ENCODE data around the gene TMEM243. TPM values are rescaled to one million over a fixed set of nuclear protein-coding genes. Genes with fewer than 3 reads are reported as not detected.

TMEM243 gene
- total and polyA plus RNA-seq, 2 donors from 2014 or later: 37.7 to 50.3 TPM

DNA sequence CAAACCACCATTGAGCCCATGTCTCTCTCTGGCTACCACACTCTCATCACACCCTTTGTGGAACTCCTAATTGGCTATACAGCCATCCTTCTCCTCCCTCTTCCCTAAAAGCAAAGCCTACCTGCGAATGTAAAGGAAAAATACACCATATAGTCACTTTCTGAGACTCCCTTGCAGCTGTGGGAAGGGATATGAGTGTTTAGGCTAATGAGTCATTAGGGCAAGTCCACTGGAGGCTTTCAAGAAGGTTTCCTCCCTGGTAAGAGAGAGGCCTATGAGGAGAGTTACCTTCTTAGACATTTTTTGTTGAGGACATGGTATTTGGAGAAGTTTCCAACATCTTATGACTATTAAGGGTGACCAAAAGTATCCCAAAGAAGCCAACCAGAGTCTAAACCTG is 4.1 kb upstream of the TMEM243 start:
- H3K27ac ChIP-seq (ENCODE audit: low read depth in 2 of 2, low read length in 2 of 2): no peak overlapping the region
- FAIRE-seq (no peak), DNase-seq (no peak)
- no peak overlapping the region for H3K9ac ChIP-seq (ENCODE audit: low read length in 3 of 3)
- TF ChIP-seq, protein P1, sequence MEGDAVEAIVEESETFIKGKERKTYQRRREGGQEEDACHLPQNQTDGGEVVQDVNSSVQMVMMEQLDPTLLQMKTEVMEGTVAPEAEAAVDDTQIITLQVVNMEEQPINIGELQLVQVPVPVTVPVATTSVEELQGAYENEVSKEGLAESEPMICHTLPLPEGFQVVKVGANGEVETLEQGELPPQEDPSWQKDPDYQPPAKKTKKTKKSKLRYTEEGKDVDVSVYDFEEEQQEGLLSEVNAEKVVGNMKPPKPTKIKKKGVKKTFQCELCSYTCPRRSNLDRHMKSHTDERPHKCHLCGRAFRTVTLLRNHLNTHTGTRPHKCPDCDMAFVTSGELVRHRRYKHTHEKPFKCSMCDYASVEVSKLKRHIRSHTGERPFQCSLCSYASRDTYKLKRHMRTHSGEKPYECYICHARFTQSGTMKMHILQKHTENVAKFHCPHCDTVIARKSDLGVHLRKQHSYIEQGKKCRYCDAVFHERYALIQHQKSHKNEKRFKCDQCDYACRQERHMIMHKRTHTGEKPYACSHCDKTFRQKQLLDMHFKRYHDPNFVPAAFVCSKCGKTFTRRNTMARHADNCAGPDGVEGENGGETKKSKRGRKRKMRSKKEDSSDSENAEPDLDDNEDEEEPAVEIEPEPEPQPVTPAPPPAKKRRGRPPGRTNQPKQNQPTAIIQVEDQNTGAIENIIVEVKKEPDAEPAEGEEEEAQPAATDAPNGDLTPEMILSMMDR (IDR thresholded peaks at IDR 0.05; ENCODE audit: borderline replicate concordance, extremely low read depth, insufficient read depth): no peak
- H3K4me1 ChIP-seq (ENCODE audit: control insufficient read depth in 2 of 3, insufficient read depth in 2 of 3, low read depth in 1 of 3, low read length in 3 of 3): peaks cover 0 to 7% (median 6%) of the 10 kb centered on the region in 3 donors
- no peaks in the 10 kb centered on the region for H3K9me3 ChIP-seq (ENCODE audit: control insufficient read depth in 2 of 3, insufficient read depth in 1 of 3, low read length in 3 of 3)
- no peaks in the 10 kb centered on the region for H3K27me3 ChIP-seq (ENCODE audit: control insufficient read depth, insufficient read depth, low read length)
- intact Hi-C loops (cut with DNase I): no loop called here
- no peak overlapping the region for H3K4me3 ChIP-seq (ENCODE audit: low read length in 3 of 3)
- no peaks in the 10 kb centered on the region for H3K36me3 ChIP-seq (ENCODE audit: control insufficient read depth in 2 of 3, insufficient read depth in 3 of 3, low read length in 3 of 3)

DNA sequence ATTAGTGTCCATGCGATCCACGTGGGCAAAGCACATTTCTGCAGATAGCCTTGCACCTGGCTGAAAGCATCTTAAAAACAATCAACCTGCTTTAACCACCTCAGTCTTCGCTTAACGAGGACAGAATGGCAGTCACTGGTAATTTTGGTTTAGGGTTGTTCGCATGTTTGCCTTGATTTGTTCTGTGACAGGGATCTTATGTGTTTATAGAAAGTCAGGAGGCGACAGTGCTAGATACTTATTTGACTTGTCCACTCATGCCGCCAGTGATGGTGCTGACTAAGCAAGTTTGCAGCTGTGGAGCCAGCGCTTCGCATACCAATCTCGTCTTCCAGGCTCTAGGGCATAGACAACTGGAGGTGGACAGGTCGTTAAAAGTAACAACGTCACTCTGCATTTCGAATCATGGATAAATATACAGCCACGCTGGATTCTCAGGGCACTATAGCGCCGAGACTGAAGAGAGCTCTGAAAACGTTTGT is 1.2 kb upstream of the TMEM243 start:
- H3K27me3 ChIP-seq (ENCODE audit: control insufficient read depth, insufficient read depth, low read length): no peaks in the 10 kb centered on the region
- peak overlapping the region in 2 of 3 donors; percentile 5 to 14 for H3K9ac ChIP-seq (ENCODE audit: low read length in 3 of 3)
- DNase-seq (peak in 4 of 5 donors; percentile 64 to 75 (median 68)), FAIRE-seq (no peak)
- intact Hi-C loops (cut with DNase I): no loop called here
- peaks cover 0 to 20% (median 19%) of the 10 kb centered on the region in 3 donors for H3K4me1 ChIP-seq (ENCODE audit: control insufficient read depth in 2 of 3, insufficient read depth in 2 of 3, low read depth in 1 of 3, low read length in 3 of 3)
- H3K9me3 ChIP-seq (ENCODE audit: control insufficient read depth in 2 of 3, insufficient read depth in 1 of 3, low read length in 3 of 3): no peaks in the 10 kb centered on the region
- peak overlapping the region; percentile 46 to 94 (median 85) for H3K4me3 ChIP-seq (ENCODE audit: low read length in 3 of 3)
- TF ChIP-seq, protein P1 (IDR thresholded peaks at IDR 0.05; ENCODE audit: borderline replicate concordance, extremely low read depth, insufficient read depth): no peak
- H3K36me3 ChIP-seq (ENCODE audit: control insufficient read depth in 2 of 3, insufficient read depth in 3 of 3, low read length in 3 of 3): no peaks in the 10 kb centered on the region
- H3K27ac ChIP-seq (ENCODE audit: low read depth in 2 of 2, low read length in 2 of 2): peak overlapping the region; percentile 84 to 93

DNA sequence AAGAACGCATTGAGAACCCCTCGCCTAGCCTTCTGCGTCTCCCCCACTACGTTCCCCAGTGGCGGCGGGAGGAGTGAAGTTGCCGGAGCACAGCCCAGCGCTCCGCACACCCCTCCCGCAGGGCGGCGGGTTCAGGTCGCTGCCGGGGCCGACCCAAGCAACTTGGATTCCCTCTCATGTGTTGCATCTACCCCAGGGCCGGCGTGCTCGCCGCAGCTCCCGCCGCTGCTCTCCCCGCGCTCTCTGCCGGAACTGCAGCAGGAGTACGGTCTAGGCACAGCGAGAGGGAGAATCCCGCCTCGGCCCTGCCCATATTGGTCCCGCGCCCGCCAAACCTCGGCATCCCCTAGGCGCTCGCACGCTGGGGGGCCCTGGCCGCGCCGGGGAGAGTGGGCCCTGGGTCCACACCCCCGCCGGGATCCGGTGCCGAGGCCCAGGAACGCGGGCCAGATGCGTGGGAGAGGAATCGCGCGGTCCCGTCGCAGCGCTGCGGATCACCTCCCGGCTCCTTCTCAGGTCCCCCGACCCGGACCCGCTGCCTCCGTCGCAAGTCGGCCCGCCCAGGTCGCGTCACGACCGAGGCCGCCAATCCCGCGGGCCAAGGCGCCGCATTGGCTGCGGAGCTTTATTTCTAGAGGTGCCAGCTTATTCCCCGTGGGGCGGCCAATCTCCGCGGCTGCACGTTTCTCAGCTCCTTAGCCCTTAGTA is 648 bp upstream of the TMEM243 start:
- Histone ChIP-seq H3K4me1 (ENCODE audit: control insufficient read depth in 2 of 3, insufficient read depth in 2 of 3, low read depth in 1 of 3, low read length in 3 of 3) (peaks cover 0 to 20% (median 19%) of the 10 kb centered on the region in 3 donors), H3K27me3 (ENCODE audit: control insufficient read depth, insufficient read depth, low read length) (no peaks in the 10 kb centered on the region), H3K36me3 (ENCODE audit: control insufficient read depth in 2 of 3, insufficient read depth in 3 of 3, low read length in 3 of 3) (no peaks in the 10 kb centered on the region), H3K9ac (ENCODE audit: low read length in 3 of 3) (peak overlapping the region; percentile 73 to 87 (median 77)), H3K4me3 (ENCODE audit: low read length in 3 of 3) (peak overlapping the region; percentile 88 to 98 (median 94)), H3K9me3 (ENCODE audit: control insufficient read depth in 2 of 3, insufficient read depth in 1 of 3, low read length in 3 of 3) (no peaks in the 10 kb centered on the region), H3K27ac (ENCODE audit: low read depth in 2 of 2, low read length in 2 of 2) (peak overlapping the region; percentile 84 to 93)
- intact Hi-C loops (cut with DNase I): no loop called here
- DNase-seq (peak; percentile 87 to 94 (median 92)), FAIRE-seq (no peak)
- TF ChIP-seq, protein P1 (IDR thresholded peaks at IDR 0.05; ENCODE audit: borderline replicate concordance, extremely low read depth, insufficient read depth): no peak
